HS-27A (cell line): Measurements from ENCODE around the gene CABLES2.

Experiments
- DNase-seq: peaks from one replicate; pipeline ENCODE4 v3.0.0-alpha.2; 2012; ENCODE audit warnings: low read depth, missing footprints

Gene CABLES2, protein sequence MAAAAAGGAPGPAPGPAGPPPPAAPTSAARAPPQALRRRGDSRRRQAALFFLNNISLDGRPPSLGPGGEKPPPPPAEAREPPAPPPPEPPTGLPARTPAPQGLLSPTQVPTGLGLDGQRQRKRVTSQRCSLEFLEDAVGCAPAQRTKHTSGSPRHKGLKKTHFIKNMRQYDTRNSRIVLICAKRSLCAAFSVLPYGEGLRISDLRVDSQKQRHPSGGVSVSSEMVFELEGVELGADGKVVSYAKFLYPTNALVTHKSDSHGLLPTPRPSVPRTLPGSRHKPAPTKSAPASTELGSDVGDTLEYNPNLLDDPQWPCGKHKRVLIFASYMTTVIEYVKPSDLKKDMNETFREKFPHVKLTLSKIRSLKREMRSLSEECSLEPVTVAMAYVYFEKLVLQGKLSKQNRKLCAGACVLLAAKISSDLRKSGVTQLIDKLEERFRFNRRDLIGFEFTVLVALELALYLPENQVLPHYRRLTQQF

DNA sequence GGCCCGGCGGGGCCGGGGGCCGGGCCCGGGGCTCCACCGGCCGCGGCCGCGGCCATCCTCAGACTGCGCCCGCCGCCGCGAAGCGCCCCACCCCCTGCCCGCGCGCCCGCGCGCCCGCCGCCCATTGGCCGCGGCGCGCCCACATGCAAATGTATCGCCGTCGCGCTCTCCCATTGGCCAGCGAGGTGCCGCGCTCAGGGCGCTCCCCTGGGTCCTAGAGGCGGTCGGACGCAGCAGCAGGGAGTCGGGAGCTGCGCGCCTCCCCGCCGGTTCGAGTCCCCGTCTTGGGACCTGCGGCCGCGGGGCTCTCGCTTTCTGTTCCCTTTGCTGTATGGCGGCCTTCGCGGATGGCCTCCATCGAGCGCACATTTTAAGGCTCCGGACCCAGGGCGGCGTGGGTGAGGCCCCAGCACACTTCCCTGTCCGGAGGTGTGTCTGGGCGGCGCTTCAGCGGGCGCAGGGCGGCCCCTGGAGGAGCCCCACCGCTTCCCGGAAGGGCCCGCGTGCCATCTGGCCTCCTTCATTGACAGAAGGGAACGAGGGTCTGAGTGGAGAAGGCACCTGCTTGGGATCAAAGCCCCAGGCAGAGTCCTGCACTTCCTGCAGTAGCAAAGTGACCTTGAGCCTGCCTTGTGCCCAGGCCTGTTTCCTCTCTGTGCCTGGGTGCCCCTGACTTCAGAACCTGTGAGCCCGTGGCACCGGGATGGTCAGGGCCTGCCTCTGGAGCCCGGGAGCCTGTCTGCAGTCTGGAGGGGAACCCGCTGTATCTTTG, at the start of gene CABLES2:
TSS of gene CABLES2 (minus strand) at position 65 of the 772 bp plus-strand sequence. CDS start at position 56, 9 bp downstream.
- DNase-seq, result peak; percentile 71

DNA sequence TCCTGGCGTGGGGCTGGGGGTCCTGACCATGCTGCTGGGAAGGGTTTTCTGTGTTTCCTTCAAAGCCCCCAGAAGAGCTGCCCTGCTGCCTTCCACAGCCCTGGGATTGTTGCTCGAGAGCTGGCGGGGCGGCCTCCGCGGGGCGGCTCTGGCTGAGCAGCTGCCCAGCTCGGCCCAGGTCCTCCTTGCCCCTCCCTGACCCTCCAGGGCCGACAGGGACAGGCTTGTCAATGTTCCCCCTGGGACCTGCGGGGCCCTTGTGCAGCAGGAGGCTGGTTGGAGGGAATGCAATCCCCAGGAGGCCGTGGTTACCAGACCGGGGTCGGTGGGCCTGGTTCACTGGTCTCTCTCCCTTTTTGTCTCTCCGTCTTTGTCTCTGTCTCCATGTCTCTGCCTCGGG, 48.8 kb upstream of the CABLES2 start:
- DNase-seq, result no peak

DNA sequence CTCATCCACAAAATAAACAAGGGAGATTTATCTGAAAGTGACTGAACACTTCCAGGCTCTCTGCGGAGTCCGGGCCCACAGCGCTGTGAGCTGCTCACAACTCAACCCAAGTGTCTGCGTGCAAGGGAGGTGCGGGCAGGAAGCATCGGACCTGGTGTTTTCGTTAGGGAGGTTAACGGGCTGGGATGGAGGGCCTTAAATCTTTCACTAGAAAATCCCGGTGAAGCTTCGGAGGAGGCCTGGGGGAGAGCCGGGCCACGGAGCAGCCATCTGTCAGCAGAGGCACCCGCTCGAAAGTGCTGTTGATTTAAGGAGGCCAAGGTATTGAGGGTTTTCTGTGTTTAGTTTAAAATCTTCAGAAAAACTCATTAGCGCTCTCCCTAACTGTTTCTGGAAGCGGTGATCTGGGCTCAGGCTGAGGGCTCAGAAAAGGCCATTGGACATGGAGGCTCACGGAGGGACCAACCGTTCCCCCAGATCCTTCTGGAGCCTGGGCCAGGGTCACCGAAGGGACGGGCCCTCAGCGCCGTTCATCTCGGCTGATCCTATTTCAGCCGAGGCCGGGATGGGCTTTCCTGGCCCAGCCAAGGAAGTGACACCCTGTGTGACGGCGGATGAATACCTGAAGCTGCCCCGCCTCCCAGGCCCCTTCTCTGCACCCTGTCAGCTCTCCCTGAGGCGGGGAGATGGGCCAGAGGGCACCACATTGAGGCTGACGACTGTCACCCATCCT, 48.0 kb upstream of the CABLES2 start:
- DNase-seq, result no peak

DNA sequence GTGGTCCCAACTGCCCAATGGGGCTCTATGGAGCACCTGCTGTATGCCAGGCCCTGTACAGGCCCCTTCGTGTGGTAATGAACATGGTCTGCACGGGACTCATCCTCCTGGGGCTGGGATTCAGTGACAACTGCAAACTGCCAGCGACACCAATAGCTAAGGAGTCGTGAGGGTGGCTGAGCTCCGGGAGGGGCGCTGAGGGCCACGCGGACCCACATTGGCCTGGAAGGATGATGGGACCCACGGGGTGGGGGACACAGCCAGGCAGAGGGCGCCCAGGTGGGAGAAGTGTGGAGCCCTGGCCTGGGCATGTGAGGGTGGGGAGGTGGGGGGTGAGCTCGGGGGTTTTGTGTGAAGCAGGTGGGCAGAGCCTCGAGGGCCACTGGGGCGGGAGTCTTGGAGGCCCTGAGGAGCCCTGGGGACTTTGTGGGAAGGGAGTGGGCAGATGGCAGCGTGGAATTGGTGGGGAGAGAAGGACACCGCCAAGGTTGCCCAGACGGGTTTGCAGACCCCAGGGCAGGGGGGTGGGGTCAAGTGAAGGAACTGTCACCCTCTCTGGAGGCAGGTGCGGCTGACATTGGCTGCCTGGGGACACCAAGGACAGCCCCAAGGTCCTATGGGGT, 46.2 kb upstream of the CABLES2 start:
- DNase-seq, result no peak

DNA sequence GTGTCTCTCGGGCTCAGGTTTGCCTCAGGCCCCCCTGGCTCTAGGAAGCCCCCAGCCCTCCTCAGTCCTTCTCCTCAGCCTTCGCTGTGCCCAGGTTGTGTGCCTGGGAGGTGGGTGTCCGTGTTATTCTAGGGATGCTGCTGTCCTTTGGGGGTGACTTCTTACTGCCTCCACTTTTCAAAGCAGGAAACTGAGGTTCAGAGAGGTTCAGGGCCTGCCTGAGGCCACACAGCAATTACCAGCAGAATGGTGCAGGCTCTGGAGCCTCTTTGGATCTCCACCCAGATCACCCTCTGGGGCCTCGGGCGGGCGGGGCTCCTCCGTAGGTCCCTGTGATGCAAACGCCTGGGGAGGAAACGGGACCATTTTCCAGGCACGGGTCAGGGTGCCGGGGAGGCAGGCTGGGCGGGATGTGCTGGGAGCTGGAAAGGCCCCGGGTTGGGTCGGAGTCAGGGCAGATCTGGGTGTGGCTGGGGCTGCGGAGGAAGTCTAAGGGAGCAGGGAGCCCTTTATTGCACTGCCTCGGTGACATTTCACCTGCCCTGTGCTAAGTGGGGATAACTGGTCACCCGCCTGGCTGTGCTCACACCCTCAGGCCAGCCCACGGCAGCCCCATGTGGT, 45.5 kb upstream of the CABLES2 start:
- DNase-seq, result no peak

DNA sequence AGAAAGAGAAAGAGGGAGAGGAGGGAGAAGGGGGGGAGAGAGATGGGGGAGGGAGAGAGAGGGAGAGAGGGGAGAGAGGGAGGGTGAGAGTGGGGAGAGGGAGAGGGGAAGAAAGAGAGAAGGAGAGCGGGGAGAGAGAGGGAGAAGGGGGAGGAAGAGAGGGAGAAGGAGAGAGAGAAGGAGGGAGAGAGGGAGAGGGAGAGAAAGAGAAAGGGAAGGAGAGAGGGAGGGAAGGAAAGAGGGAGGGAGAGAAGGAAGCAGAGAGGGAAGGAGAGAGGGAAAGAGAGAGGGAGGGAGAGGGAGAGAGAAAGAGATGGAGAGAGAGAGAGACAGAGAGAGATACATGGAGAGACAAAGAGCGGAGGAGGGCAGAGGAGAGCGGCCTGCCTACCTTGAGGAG, 44.9 kb upstream of the CABLES2 start:
- DNase-seq, result no peak

DNA sequence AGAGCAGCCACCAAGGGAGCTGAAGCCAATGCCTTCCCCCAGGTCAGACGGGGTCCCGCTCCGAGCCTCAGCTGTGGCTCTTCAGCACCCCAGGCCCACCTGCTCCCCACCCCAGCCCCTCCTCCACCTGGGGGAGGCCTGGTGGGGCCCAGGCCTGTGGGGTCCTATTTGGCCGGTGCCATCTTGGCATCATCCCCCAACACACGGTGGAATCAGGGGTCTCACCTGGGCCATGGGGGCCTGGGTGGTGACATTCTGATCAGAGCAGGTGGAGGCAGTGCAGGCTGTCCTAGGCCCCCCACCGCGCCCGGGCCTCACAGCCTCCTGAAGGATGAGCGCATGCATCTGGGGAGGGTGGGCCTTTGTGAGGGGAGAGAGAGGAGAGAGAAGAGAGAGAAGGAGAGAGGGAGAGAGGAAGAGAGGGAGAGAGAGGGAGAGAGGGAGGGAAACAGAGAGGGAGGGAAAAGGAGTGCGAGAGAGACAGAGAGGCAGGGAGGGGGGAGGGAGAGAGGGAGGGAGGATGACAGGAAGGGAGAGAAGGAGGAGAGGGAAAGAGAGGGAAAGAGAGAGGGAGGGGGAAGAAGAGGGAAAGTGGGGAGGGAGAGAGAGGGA, 44.2 kb upstream of the CABLES2 start:
- DNase-seq, result no peak

DNA sequence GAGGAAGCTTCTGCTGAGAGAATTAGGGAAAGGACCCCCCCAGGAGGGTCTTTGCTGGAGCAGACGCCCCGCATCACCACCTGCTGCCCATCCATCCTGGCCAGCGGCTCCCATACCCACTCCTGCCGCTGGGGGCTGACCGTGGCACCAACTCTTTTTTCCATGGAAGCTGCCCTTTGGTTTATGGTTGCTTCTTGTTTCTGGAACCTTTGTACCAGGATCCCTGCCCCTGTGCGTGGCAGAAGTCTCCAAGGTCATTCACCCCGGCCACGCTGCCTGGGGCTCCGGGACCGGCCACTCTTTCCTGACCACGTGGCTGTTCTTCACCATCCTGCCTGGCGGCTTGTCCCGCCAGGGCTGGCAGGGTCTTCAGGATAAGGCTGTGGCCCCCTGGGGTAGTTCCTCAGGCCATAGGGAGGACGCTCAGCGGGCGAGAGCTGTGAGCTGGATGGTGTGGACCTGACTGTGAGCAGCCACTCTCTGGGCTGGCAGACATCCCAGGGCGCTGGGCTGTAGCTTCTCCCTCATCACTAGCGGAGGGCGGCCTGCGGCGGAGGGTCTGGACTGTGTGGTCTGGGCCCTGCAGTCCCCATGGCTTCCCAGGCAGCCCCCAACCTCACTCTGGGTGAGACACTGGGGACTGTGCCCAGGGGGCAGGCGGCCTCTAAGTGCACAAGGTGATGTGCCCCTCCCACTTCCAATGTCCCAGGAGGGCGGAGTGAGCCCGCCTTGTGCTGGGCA, 43.0 kb upstream of the CABLES2 start:
- DNase-seq, result no peak

DNA sequence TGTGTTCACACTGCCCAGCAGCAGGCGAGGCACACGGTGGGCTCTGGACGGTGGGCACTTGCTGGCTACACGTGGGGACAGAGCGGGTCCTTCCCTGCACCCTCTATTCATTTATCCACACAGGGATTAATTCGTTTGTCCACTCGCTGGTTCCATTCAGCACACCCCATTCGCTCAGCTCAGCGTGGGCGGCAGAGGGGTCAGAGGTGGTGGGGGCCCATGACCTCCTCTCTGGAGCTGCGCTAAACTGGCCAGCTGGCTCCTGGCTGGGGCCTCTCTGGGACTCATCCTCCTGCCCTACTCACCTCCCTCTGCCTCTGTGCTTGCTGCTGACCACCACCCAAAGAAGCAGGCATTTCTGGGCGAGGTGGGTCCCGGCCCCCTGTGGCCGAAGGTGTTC, 41.7 kb upstream of the CABLES2 start:
- DNase-seq, result no peak

DNA sequence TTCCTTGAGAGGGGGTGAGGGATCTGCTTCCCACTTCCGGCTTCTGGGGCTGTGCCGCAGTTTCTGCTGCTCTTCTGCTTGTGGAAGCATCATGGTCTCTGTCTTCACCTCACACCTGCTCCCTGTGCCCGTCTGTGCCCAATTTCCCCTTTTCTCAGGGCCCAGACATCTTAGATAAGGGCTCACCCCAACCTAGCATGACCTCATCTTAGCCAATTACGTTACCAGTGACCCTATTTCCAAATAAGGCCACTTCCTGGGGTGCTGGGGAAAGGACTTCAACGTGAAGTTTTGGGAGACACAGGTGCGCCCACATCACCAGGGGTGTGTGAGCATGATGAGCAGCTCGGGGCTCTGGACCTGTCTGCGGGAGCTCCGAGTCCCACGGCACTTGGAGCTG, 41.0 kb upstream of the CABLES2 start:
- DNase-seq, result no peak

DNA sequence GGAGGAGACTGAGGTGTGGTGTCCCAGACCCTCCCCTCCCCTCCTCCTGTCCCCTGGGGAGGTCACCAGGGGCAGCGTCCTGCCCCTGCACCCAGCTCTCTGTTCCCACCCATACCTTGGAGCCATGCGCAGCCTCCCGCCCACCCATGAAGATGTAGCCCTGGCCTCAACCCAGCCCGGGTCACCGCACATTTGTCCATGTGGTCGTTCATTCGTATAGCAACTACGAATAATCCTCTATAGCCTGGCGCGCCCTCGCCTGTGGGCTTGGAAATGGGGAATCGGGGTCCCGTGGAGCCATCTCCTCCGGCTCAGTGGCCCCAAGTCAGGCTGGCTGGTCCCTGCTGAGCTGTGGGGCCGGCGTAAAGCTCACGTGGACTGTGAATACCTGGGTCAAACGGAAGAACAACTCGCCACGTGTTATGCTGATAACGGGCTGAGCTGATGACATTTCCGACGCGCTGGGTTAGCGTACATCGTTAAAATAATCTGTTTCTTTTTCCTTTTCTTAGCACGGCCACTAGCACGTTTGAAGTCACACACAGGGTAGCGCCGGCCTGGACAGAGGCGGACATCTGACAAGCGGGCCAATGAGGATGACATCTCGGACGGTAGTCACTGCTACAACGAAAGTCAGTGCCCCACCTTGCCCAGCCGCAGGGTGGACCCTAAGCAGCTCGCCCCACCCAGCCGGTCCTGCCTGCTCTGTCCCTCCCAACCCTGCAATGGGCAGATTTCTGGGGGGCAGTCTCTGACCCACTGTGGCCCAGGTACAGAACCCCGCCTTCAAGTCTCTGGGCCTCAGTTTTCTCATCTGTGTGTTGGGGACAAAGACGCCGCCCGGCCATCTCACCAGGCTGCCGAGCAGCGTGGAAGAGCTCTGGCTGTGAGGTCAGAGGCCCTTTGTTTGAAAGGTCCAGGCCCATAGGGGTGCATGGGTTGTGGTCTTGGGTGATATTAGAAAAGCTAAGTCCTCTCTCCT, 40.1 kb upstream of the CABLES2 start:
- DNase-seq, result no peak

DNA sequence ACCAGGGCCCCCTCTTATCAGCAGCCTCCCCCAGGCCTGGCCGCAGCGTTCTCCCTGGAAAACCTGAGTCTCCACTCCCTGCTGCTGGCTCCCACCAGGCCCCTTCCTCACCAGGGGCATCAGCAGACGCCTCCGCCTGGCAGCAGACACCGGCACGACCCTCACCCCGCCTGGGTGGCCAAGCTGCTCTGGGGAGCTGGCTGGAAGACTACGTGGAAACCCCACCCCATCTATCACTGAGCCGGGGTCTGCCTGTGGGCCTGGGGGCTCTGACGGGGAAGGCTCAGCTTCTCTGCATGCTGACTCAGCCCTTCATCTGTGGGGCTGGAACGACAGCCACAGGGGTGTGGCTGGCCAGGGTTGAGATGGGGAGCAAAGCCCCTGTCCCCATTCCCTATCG, 39.4 kb upstream of the CABLES2 start:
- DNase-seq, result no peak

DNA sequence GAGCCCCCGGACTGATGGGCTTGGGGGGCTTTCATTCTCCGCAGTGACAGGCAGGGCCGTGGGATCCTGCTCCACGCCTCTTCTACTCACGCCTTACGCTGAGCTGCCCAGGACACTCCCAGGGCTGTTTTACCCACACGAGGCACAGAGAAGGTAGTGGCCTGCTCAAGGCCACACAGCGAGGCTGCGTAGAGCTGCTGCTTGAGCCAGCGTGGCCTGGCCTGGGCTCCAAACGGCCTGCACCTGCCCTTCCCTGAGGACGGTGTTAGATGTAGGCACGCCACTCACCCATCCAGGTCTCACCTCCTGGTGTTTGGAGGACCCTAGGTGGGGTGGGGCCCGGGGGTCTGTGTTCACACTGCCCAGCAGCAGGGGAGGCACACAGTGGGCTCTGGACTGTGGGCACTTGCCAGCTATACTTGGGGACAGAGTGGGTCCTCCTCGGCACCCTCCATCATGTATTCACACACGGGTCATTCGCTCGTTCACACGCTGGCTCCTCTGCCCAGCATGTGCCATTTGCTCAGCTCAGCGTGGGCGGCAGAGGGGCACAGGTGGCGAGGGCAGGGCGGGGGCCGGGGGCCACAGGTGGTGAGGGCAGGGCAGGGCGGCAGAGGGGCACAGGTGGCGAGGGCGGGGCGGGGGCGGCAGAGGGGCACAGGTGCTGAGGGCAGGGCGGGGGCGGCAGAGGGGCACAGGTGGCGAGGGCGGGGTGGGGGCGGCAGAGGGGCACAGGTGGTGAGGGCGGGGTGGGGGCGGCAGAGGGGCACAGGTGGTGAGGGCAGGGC, 38.7 kb upstream of the CABLES2 start:
- no peak for DNase-seq

DNA sequence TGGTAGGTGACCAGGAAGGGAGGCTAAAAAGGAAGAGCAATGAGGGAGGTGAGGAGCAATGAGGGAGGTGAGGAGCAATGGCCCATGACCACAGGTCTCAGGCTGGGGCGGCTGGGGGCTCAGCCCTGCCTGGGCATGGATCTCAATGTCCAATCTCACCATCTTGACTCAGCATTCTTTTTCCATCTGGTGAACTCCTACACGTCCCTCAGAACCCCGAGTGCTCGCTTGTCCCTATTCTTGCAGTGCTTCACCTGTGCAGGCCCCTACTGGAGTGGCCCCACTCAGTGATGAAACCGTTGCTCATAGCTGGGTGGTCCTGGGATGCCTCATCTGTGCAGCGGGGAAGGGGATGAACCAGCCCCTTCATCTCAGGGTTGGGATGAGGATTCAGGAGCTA, 37.2 kb upstream of the CABLES2 start:
- no peak for DNase-seq

DNA sequence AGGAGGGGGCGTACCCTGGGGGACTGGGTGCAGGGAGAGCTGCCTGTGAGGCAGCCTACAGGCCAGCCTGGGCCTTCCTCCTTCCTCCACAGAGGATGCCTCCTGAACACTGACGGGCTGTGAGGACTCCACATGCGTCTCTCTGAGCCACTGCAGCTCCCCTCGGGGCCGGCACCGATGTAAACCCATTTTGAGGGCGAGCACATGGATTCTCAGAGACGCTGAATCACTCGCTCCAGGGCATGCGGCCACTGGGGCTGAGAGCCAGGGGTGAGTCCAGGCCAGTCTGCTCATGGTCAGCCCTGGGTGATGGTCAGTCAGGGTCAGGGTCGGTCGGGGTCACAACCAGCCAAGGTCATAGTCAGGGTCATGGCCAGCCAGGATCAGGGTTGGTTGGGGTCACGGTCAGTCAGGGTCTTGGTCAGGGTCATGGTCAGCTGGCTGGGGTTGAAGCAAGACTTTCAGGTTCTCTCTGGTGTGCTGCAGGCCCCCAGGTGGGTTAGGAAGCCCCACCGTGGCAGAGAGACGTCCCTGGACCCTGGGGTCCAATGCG, 35.0 kb upstream of the CABLES2 start:
- no peak for DNase-seq

DNA sequence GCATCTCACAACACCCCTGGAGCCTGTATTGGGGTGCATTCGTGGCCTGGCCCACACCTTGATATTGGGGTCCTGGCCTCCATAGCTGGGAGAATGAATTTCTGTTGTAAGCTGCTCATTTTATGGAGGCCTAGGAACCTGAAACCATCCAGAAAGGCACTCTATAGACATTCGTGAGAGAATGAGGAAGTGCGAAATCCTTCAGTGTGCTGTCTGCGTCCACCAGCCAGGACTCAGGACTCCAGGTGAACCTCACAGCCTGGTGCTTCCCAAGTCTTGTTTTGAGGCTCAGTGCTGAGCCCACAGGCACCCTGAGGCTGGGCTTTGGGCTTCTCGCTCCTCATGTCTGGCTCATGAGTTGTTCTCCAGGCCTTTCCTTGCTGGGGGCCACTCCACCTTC, 32.1 kb upstream of the CABLES2 start:
- no peak for DNase-seq

DNA sequence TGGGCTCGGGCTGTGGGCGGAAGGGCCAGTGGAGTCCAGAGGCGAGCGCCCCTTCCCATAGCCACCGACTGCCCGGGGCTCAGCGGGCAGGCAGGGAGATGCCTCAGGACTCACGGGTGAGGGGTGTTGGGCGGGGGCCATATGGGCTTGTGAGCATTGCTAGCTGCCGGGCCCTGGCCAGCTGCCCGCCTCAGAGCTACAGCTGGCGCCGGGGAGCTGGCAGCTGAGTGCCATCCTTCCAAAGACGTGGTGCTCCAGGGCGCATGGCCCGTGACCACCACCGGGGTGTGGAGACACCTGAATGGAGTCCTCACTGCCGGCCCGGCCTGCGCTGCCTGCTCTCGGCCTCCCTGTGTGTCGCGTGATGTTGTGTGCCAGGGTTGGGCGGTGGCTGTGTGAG, 30.8 kb upstream of the CABLES2 start:
- no peak for DNase-seq

DNA sequence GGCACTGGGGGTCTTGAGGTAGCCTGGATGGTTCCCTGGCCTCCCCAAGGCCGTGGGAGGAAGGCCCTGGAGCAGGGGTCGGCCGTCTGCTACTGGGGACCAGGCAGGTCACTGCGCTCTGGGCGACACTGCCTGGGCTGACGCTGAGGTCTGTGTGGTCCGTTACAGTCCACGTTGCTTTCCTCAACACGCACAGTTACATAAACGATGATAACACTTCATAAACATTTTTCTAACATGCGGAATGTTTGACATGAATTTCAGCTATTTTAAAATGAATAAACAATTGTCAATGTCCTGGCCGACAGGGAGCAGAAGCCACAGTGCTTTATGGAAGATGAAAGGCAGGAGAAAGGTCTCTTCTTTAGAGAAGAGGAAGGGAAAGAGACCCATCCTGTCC, 30.4 kb upstream of the CABLES2 start:
- DNase-seq, result no peak
